Motor neuron (in vitro differentiated cells): ENCODE measurements around the gene RNF214. TPM values are rescaled to one million over a fixed set of nuclear protein-coding genes. Genes with fewer than 3 reads are reported as not detected.
"Not testable (repeated sequence)": the region's sequence is repeated elsewhere in the genome, so short reads cannot be mapped to it uniquely, and the experiment has no call there.

Experiments used
- ATAC-seq, 8 experiments: fragments of 200-7000 bp; cut with Tn5 transposase; replicated peaks in 6 of 8; 2 replicates each; pipeline ENCODE4 v1.8.0; 2021; ENCODE audit warnings: mild to moderate bottlenecking in 8 of 8, moderate library complexity in 8 of 8
- H3K27ac ChIP-seq, 2 donors: fragments of 250-450 bp; sonication (Bioruptor Pico); 2 replicates each; pipeline ENCODE4 v1.9.0; 2021; ENCODE audit warnings: antibody characterized with exemption in 2 of 2, mild to moderate bottlenecking in 2 of 2, moderate library complexity in 1 of 2
- H3K4me1 ChIP-seq, 2 donors: fragments of 250-450 bp; sonication (Bioruptor Pico); replicated peaks in 1 of 2; 2 replicates each; pipeline ENCODE4 v1.6.1; 2021; ENCODE audit warnings: antibody characterized with exemption in 2 of 2, mild to moderate bottlenecking in 2 of 2, moderate library complexity in 1 of 2
- H3K4me3 ChIP-seq, 5 donors: fragments of 250-450 bp; sonication (Bioruptor Pico); 2 replicates each; pipeline ENCODE4 v1.9.0; 2021; ENCODE audit warnings: antibody characterized with exemption in 5 of 5, mild to moderate bottlenecking in 5 of 5, moderate library complexity in 4 of 5
- WGBS, 10 experiments: fragments of 450-650 bp; shearing (Covaris generic); methylation state at CpG; one replicate each; pipeline ENCODE4 v1.0.0; 2022; 5-methylcytosine and 5-hydroxymethylcytosine counted together
- in situ Hi-C, 9 experiments: fragments of 400-800 bp; cut with MboI; loops; one replicate each; pipeline ENCODE4 v1.15.0; 2021; ENCODE audit warnings: low sequenced_read_pairs in 9 of 9, low pct_unique_long_range_greater_than_20kb in 2 of 9; ENCODE audit not compliant: unreplicated experiment in 9 of 9
- total RNA-seq, 8 experiments: library from RNA; unstranded; fragments of 300-600 nt; gene quantifications; 2 replicates each; pipeline versions ENCODE4 v1.2.3 to v1.2.4, GENCODE V29; 2022

RNF214 gene
- 10 to 100 TPM; 10.2 to 33.0 (median 21.2) TPM for total RNA-seq

GRCh38 chr11:117232092-117232878 lies at the start of gene RNF214:
Gene RNF214 (plus strand): TSS chr11:117232671. CDS start chr11:117234273, 1,602 bp downstream.
- WGBS, 10 experiments, result 0 to 1% methylated on average over 2 to 13 of the region's 94 CpGs; no CpG with 5 or more reads in 8 of the 10 experiments
- in situ Hi-C loops, result no loop called here
- peaks cover 12 to 19% of the 10 kb centered on the region in 2 donors for H3K4me1 ChIP-seq
- peak; percentile 74 to 93 (median 90) for ATAC-seq
- peak within 1 kb of the TSS; percentile 84 to 95 (median 89) for H3K4me3 ChIP-seq
- peak within 1 kb of the TSS; percentile 93 for H3K27ac ChIP-seq

- H3K27ac ChIP-seq, in situ Hi-C loops, H3K4me1 ChIP-seq, ATAC-seq, H3K4me3 ChIP-seq: not testable (repeated sequence)
- WGBS, 10 experiments, result 80 to 96% (median 90%) methylated on average over 1 to 9 of the region's 13 CpGs; no CpG with 5 or more reads in 2 of the 10 experiments
These were observed 49.3 kb upstream of the RNF214 start for GRCh38 chr11:117183178-117183577.

- no peak overlapping the region for H3K27ac ChIP-seq
- peaks cover 7 to 8% of the 10 kb centered on the region in 2 donors for H3K4me1 ChIP-seq
- peak in 1 of 8 experiments; percentile 11 for ATAC-seq
- no peak overlapping the region for H3K4me3 ChIP-seq
- in situ Hi-C loops, result no loop called here
- WGBS, 10 experiments, result 60 to 100% (median 91%) methylated on average over 1 to 5 of the region's 11 CpGs; no CpG with 5 or more reads in 2 of the 10 experiments
These were observed 48.6 kb upstream of the RNF214 start for GRCh38 chr11:117183724-117184349.

GRCh38 chr11:117185736-117186430 lies 46.6 kb upstream of the RNF214 start:
- in situ Hi-C loops, result no loop called here
- no peak overlapping the region for H3K27ac ChIP-seq
- no peaks in the 10 kb centered on the region for H3K4me1 ChIP-seq
- ATAC-seq, result no peak
- 80 to 100% (median 91%) methylated on average over 1 to 4 of the region's 5 CpGs; no CpG with 5 or more reads in 4 of the 10 experiments for WGBS, 10 experiments
- H3K4me3 ChIP-seq, result no peak overlapping the region

- Histone ChIP-seq H3K27ac (no peak overlapping the region), H3K4me1 (no peaks in the 10 kb centered on the region), H3K4me3 (no peak overlapping the region)
- in situ Hi-C loops, result no loop called here
- WGBS, 10 experiments, result no CpG with 5 or more reads among the region's 4 CpGs
- ATAC-seq, result no peak
These were observed 46.1 kb upstream of the RNF214 start for GRCh38 chr11:117186431-117186761.

GRCh38 chr11:117187007-117187406 lies 45.5 kb upstream of the RNF214 start:
- H3K4me3 ChIP-seq, result no peak overlapping the region
- 75 to 92% (median 80%) methylated on average over 1 to 2 of the region's 6 CpGs; no CpG with 5 or more reads in 6 of the 10 experiments for WGBS, 10 experiments
- no peaks in the 10 kb centered on the region for H3K4me1 ChIP-seq
- H3K27ac ChIP-seq, result no peak overlapping the region
- in situ Hi-C loops, result no loop called here
- ATAC-seq, result peak in 3 of 8 experiments; percentile 18 to 34 (median 30)

- no peak for ATAC-seq
- H3K27ac ChIP-seq, result no peak overlapping the region
- WGBS, 10 experiments, result 82 to 100% (median 100%) methylated on average over 1 to 7 of the region's 13 CpGs; no CpG with 5 or more reads in 5 of the 10 experiments
- no peaks in the 10 kb centered on the region for H3K4me1 ChIP-seq
- in situ Hi-C loops, result no loop called here
- no peak overlapping the region for H3K4me3 ChIP-seq
These were observed 45.1 kb upstream of the RNF214 start for GRCh38 chr11:117187428-117187798.

GRCh38 chr11:117187799-117188481 lies 44.5 kb upstream of the RNF214 start:
- no peak for ATAC-seq

GRCh38 chr11:117188620-117189081 lies 43.8 kb upstream of the RNF214 start:
- no peak overlapping the region for H3K27ac ChIP-seq
- H3K4me1 ChIP-seq, result no peaks in the 10 kb centered on the region
- H3K4me3 ChIP-seq, result no peak overlapping the region
- no peak for ATAC-seq
- WGBS, 10 experiments, result 70 to 100% (median 87%) methylated on average over 2 to 11 of the region's 20 CpGs; no CpG with 5 or more reads in 5 of the 10 experiments
- in situ Hi-C loops, result no loop called here

More at GRCh38 chr11:117187799-117188481, 44.5 kb upstream of the RNF214 start:
- Histone ChIP-seq H3K4me1 (no peaks in the 10 kb centered on the region), H3K27ac (no peak overlapping the region), H3K4me3 (no peak overlapping the region)
- in situ Hi-C loops, result no loop called here
- WGBS, 10 experiments, result 80 to 100% (median 100%) methylated on average over 1 to 2 of the region's 16 CpGs; no CpG with 5 or more reads in 2 of the 10 experiments

GRCh38 chr11:117189191-117189940 lies 43.1 kb upstream of the RNF214 start:
- no peak overlapping the region for H3K4me3 ChIP-seq
- no peak for ATAC-seq
- WGBS, 10 experiments, result 80 to 100% (median 88%) methylated on average over 1 to 12 of the region's 22 CpGs; no CpG with 5 or more reads in 6 of the 10 experiments
- H3K4me1 ChIP-seq, result no peaks in the 10 kb centered on the region
- in situ Hi-C loops, result no loop called here
- no peak overlapping the region for H3K27ac ChIP-seq

GRCh38 chr11:117189941-117190544 lies 42.4 kb upstream of the RNF214 start:
- H3K4me3 ChIP-seq, result no peak overlapping the region
- peak in 1 of 8 experiments; percentile 12 for ATAC-seq
- in situ Hi-C loops, result no loop called here
- WGBS, 10 experiments, result 67 to 80% (median 67%) methylated on average over 1 to 2 of the region's 8 CpGs; no CpG with 5 or more reads in 7 of the 10 experiments
- H3K4me1 ChIP-seq, result no peaks in the 10 kb centered on the region
- no peak overlapping the region for H3K27ac ChIP-seq
